Rectal smooth muscle tissue (tissue), 1 donor: ENCODE results near the gene KIF9.

ENCODE experiments used
- H3K27ac ChIP-seq: one replicate; pipeline ENCODE4 v1.7.0; 2013; ENCODE audit warnings: low read depth, low read length, inconsistent platforms
- H3K27me3 ChIP-seq: one replicate; pipeline ENCODE4 v1.7.0; 2013; ENCODE audit warnings: low read length; ENCODE audit not compliant: control insufficient read depth, insufficient read depth
- H3K36me3 ChIP-seq: one replicate; pipeline ENCODE4 v1.7.0; 2013; ENCODE audit warnings: low read length; ENCODE audit not compliant: control insufficient read depth, insufficient read depth
- H3K4me1 ChIP-seq: one replicate; pipeline ENCODE4 v1.7.0; 2013; ENCODE audit warnings: low read length; ENCODE audit not compliant: control insufficient read depth, insufficient read depth
- H3K4me3 ChIP-seq: one replicate; pipeline ENCODE4 v1.7.0; 2013; ENCODE audit warnings: low read length
- H3K9ac ChIP-seq: one replicate; pipeline ENCODE4 v1.7.0; 2013; ENCODE audit warnings: low read length

Gene KIF9

DNA sequence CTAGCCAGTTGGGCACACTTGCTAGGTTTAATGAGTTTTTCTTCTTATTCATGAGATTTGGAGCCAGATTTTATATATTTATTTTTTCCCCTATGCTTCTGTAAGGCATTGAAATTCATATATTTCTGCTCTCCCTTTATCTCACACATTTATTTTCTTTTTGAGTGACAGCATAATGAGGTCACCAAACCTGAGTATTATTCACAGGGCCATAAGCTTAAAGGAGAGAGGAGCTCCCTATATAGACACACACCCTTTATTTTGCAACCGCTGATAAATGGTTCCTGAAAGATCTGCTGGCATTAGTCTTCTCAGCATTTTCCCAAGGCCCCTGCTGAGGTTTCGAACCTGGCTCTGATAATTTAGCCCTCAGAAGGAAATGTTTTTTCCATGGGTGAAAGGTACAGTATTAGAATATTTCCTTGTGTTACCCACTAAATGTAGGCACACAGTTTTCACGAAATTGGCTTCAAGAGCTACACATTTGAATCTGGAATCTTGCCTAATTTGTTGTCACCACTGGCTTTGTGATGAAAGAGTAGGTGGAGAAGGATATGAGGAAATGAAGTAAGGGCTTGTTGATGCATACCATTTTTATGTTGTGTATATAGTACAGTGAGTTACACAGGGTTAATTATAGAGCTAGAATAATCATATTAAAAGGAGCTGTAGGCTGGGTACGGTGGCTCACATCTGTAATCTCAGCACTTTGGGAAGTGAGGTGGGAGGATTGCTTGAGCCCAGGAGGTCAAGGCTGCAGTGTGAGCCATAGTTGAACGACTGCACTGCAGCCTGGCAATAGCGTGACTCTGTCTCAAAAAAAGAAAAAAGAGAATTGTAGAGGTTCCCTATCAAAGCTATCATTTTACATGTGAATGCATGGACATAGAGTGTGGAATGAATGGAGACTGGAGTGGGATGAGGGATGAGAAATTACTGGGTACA lies 6.6 kb upstream of the KIF9 start:
- no peak overlapping the region for H3K27ac ChIP-seq
- H3K4me1 ChIP-seq, result no peaks in the 10 kb centered on the region
- no peaks in the 10 kb centered on the region for H3K36me3 ChIP-seq

DNA sequence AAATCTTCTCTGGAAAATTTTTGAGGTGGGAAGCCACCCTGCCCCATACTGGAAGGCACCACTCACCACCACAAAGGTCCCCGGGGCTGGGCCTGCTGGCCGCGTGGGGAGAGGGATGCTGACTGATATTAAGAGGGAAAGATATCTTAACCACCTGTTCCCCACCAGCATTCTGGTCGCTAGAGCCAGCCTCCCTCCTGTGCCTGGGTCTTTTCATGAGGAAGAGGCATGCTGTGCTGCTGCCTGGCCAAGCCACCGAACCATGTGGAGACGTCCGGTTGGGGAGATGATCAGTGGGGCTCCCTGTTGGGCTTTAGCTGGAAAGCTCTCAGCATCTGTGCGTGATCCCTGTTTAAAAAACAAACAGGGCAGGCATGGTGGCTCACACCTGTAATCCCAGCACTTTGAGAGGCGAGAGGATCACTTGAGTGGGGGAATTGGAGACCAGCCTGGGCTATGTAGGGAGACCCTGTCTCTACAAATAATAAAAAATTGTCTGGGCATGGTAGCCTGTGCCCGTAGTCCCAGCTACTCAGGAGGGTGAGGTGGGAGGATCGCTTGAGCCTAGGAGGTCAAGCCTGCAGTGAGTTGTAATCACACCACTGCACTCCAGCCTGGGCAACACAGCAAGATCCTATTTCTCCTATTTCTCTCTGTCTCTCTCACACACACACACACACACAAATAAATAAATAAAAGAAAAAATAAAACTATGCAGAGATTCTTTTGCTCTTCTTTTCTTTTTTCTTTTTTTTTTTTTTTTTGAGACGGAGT lies 1.2 kb upstream of the KIF9 start:
- peak overlapping the region; percentile 95 for H3K4me3 ChIP-seq
- no peak overlapping the region for H3K9ac ChIP-seq
- H3K4me1 ChIP-seq, result peaks cover 9% of the 10 kb centered on the region
- H3K36me3 ChIP-seq, result no peaks in the 10 kb centered on the region
- no peaks in the 10 kb centered on the region for H3K27me3 ChIP-seq
- peak overlapping the region; percentile 98 for H3K27ac ChIP-seq

More for the DNA sequence above, 6.6 kb upstream of the KIF9 start:
- no peak overlapping the region for H3K9ac ChIP-seq
- no peak overlapping the region for H3K4me3 ChIP-seq
- H3K27me3 ChIP-seq, result no peaks in the 10 kb centered on the region

DNA sequence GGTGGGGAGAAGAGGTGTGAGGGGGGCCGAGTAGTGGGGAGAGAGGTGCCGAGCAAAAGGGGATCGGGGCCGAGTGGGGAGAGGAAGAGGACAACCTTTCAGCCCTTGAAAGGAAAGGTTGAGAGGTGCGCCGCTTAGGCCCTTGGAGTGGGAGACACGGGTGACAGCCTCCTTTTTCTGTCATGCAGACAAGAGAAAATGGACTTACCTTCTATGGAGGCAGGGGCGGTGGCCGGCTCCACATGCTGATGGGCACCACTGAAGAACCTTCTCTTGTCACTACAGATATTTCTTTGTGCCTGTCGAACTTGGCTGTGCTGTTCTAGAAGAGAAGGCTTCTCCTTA lies 566 bp upstream of the KIF9 start:
- peak overlapping the region; percentile 95 for H3K4me3 ChIP-seq
- H3K9ac ChIP-seq, result peak overlapping the region; percentile 86
- H3K27me3 ChIP-seq, result no peaks in the 10 kb centered on the region
- no peaks in the 10 kb centered on the region for H3K36me3 ChIP-seq
- H3K4me1 ChIP-seq, result peaks cover 9% of the 10 kb centered on the region
- peak overlapping the region; percentile 98 for H3K27ac ChIP-seq

DNA sequence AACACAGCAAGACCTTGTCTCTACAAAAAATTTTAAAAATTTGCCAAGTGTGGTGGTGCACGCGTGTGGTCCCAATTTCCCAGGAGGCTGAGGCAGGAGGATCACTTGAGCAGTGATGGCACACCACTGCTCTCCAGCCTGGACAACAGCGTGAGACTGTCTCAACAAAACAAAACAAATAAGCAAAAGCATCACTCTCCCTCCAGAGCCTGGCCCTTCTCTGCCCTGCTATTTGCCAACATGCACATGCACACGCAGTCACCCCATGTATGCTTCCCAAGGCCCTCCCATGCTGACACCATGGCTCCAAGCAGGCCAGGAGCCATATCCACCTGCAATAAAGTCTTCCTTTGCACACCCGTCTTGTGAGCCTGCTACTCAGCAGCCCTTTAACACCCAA lies 2.1 kb downstream of the KIF9 start:
- no peaks in the 10 kb centered on the region for H3K36me3 ChIP-seq

DNA sequence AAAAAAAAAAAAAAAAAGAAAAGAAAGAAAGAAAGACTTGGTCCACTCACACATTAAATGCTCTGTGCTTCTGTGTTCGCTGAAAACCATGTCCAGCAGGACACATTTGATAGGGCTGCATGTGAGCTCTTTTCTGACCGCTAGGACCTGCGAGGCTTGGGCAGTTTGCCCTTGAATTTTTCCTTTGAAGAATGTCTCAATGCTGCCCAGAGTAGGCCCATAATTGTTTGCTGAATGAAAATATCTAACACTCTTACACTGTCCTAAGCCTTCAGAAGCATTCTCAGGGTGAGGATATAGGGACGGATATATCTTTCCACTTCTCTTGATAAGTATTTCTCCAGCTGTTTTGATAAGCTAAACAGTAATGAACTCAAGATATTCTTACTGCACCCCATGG lies 6.0 kb downstream of the KIF9 start:
- Histone ChIP-seq H3K4me1 (no peaks in the 10 kb centered on the region), H3K27ac (no peak overlapping the region), H3K4me3 (no peak overlapping the region), H3K9ac (no peak overlapping the region), H3K36me3 (no peaks in the 10 kb centered on the region), H3K27me3 (no peaks in the 10 kb centered on the region)

More for the DNA sequence above, 2.1 kb downstream of the KIF9 start:
- no peak overlapping the region for H3K27ac ChIP-seq
- peaks cover 9% of the 10 kb centered on the region for H3K4me1 ChIP-seq
- H3K4me3 ChIP-seq, result no peak overlapping the region
- H3K27me3 ChIP-seq, result no peaks in the 10 kb centered on the region
- no peak overlapping the region for H3K9ac ChIP-seq

DNA sequence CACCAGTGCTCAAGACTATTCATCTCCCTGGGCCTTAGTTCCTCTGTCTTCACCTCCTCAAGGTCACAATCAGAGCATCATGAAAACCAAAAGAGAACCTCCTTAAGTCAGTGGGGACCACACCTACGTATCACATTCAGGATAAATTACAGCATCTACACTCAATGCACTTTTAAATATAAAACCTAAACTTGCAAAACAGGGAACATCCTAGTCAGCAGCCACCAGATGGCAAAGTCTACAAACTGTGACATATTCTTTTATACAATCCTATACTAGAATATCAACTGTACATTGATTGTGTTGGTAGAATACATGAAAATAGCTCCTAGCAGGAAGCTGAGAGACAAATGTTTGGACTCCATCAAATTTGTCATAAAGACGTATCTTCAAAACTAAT lies 7.9 kb downstream of the KIF9 start:
- Histone ChIP-seq H3K36me3 (no peaks in the 10 kb centered on the region), H3K27ac (no peak overlapping the region), H3K4me3 (no peak overlapping the region), H3K9ac (no peak overlapping the region), H3K4me1 (no peaks in the 10 kb centered on the region), H3K27me3 (no peaks in the 10 kb centered on the region)

DNA sequence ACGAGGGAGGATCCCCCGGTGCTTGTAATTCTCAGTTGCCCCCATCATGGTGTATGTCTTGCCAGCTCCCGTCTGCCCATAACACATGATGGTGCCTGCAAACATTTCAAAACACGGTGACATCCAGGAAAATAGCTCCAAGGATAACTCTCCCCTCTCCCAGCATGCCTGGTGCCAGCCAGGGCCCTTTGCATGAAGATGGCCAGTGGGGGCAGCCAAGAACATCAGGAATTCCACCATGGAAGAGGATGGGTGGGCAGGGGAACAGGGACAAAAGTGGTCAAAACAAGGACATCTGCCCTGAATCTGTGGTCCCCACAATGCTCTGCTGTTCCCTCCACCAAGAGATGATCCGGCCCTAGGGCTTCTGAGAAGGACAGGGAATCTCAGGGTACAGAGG lies 9.0 kb downstream of the KIF9 start:
- Histone ChIP-seq H3K27me3 (no peaks in the 10 kb centered on the region), H3K4me1 (no peaks in the 10 kb centered on the region), H3K9ac (no peak overlapping the region), H3K4me3 (no peak overlapping the region), H3K36me3 (no peaks in the 10 kb centered on the region), H3K27ac (no peak overlapping the region)

DNA sequence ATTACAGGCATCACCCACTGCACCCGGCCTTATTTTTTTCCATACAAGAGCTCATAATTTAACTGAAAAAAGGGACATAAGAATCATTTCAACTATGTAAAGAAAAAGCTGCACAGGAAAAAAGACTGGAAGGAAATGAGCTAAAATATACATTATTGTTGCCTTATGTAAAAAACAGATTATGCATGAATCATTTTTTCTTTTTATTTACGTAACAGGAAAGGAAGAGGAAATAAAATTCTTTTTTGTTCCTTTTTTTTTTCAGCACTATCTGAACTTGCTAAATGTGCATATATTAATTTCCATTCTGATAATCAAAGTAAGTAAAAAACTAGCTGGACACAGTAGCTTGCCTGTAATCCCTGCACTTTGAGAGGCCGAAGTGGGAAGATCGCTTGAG lies 12.1 kb downstream of the KIF9 start:
- Histone ChIP-seq H3K27me3 (no peaks in the 10 kb centered on the region), H3K36me3 (no peaks in the 10 kb centered on the region), H3K9ac (no peak overlapping the region), H3K4me1 (no peaks in the 10 kb centered on the region), H3K4me3 (no peak overlapping the region), H3K27ac (no peak overlapping the region)

DNA sequence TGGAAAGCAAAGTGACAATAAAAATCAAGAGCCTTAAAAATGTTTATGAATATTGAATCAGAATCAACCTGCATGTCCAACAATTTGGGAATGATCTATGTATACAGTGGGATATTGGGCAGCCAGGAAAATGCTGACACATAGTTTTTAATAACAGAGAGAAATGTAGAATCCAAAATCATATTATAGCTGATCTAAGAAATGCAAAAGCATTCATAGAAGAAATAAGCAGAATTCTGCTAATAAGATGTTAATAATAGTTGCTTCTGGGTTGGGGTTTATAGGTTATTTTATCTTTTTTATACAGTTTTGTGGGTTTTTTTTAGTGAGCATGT lies 15.1 kb downstream of the KIF9 start:
- Histone ChIP-seq H3K9ac (no peak overlapping the region), H3K4me1 (no peaks in the 10 kb centered on the region), H3K27ac (no peak overlapping the region), H3K27me3 (peaks cover 2% of the 10 kb centered on the region), H3K36me3 (no peaks in the 10 kb centered on the region), H3K4me3 (no peak overlapping the region)

DNA sequence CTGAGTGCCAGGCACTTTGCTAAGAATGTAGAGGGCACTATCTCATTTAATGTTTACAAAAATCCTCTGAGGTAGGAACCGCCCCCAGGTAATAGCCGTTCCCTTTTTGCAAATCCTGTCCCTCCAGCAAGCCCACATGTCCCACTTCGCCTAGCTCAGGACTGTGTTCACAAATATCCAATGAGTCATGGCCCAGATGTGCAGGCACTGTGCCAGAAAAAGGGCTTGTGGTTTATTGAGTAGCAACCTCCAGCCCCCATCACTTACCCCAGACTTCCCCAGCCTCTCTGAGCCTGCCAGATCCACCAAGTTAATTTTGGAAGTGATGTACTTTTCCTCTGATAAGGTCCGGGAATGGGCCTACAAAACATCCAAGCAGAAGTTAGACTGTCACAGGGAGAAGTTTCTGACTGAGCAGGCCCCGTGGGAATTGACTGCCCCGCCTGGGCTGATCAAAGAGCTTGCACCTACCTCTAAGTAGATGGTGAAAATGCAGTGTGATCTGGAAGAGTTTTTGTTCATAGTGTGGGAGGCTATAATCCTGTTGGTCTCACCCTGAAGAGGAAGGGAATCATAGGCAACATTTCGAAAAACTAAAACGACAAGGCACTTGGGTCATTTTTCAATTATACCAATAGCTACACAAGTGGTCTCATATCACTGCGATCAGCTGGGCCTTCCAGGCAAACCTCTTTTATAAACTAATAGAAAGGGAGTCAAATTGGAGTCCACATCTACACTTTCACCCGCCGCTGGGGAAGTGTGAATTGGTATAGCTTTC lies 15.7 kb downstream of the KIF9 start:
- Histone ChIP-seq H3K27ac (no peak overlapping the region), H3K4me1 (no peaks in the 10 kb centered on the region), H3K4me3 (no peak overlapping the region), H3K36me3 (no peaks in the 10 kb centered on the region), H3K27me3 (peaks cover 2% of the 10 kb centered on the region), H3K9ac (no peak overlapping the region)

DNA sequence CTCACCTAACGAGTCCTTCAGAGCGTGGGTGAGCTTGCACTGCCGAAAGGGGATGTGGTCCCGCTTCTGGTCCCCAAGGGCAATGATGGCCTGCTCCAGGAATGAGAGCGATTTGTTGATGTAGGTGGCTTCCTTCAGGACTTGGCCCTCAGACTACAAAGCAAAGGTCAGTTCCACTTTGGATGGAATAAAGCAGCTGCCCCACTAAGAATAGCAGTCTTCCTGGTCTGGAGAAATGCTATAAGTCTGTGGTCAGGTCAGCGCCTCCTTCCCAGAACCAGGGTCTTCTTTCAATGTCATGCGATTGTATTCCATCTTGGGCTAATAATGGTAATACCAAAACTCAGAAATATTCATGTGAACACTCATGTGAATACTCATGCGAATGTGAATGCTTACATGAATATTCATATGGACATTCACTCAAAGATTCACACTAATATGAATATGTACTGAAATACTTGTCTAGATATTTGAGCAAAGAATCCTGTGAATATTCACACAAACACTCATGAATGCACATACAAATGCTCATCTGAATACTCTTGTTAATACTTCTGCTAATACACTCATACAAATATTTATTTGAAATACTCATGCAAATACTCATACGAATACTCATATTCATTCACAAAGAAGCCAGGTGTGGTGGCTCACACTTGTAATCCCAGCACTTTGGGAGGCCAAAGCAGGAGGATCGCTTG lies 16.7 kb downstream of the KIF9 start:
- H3K4me3 ChIP-seq, result no peak overlapping the region
- no peak overlapping the region for H3K27ac ChIP-seq
- no peaks in the 10 kb centered on the region for H3K4me1 ChIP-seq
- H3K36me3 ChIP-seq, result no peaks in the 10 kb centered on the region
- no peak overlapping the region for H3K9ac ChIP-seq
- peaks cover 2% of the 10 kb centered on the region for H3K27me3 ChIP-seq

DNA sequence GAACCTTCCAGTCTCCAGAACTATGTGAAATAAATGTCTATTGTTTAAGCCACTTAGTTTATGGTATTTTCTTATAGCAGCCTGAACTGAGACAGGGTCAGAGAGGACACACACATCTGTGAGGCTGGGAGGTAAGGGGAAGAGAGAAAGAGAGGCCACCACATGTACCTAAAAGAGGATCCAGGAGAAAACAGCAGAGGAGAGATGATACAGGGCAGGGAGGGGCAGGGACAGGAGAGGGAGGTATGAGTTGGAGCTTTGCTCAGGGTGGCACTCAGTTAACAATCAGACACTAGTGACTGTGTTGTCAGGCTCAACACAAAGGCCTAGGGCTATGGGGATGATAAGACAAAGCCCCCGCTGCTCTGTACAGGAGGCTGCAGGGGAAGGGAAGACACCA lies 17.6 kb downstream of the KIF9 start:
- Histone ChIP-seq H3K36me3 (no peaks in the 10 kb centered on the region), H3K27me3 (peaks cover 2% of the 10 kb centered on the region), H3K4me1 (no peaks in the 10 kb centered on the region), H3K9ac (no peak overlapping the region), H3K4me3 (no peak overlapping the region), H3K27ac (no peak overlapping the region)
